Uterus (tissue), 2 donors: Measurements from ENCODE around the gene SUCLG2.

Experiments
- POLR2A ChIP-seq, 2 donors: fragments of 450-650 bp; IDR thresholded peaks; one replicate each; pipeline ENCODE4 v1.6.1; 2016; ENCODE audit warnings: antibody characterized with exemption in 2 of 2, mild to moderate bottlenecking in 1 of 2, moderate library complexity in 1 of 2
- TF ChIP-seq, protein P1 (sequence below), 4 experiments: fragments of 200-600 bp in 2 of 4; fragments of 450-650 bp in 2 of 4; sonication (generic) in 2 of 4; IDR thresholded peaks; one replicate each; pipeline ENCODE4 v1.5.1; 2016 to 2019; ENCODE audit warnings: antibody characterized with exemption in 4 of 4, mild to moderate bottlenecking in 2 of 4, moderate library complexity in 1 of 4

GRCh38 chr3:67617518-67617917, 36.9 kb downstream of the SUCLG2 start:
- TF ChIP-seq, protein P1, sequence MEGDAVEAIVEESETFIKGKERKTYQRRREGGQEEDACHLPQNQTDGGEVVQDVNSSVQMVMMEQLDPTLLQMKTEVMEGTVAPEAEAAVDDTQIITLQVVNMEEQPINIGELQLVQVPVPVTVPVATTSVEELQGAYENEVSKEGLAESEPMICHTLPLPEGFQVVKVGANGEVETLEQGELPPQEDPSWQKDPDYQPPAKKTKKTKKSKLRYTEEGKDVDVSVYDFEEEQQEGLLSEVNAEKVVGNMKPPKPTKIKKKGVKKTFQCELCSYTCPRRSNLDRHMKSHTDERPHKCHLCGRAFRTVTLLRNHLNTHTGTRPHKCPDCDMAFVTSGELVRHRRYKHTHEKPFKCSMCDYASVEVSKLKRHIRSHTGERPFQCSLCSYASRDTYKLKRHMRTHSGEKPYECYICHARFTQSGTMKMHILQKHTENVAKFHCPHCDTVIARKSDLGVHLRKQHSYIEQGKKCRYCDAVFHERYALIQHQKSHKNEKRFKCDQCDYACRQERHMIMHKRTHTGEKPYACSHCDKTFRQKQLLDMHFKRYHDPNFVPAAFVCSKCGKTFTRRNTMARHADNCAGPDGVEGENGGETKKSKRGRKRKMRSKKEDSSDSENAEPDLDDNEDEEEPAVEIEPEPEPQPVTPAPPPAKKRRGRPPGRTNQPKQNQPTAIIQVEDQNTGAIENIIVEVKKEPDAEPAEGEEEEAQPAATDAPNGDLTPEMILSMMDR (IDR thresholded peaks at IDR 0.05) = no peak
- TF ChIP-seq POLR2A (IDR thresholded peaks at IDR 0.05) = no peak
